SK-N-MC (cell line): ENCODE results near the gene AP2B1.

Experiments used
- EZH2 ChIP-seq: fragments of 200-600 bp; sonication (generic); IDR thresholded peaks from one replicate; pipeline ENCODE4 v1.6.1; 2017; ENCODE audit warnings: antibody characterized with exemption
- POLR2AphosphoS5 ChIP-seq: IDR thresholded peaks from 2 replicates; pipeline ENCODE4 v1.6.1; 2012; ENCODE audit warnings: mild to moderate bottlenecking, low read depth, low read length, borderline replicate concordance

GRCh38 chr17:35742496-35742895, 155.4 kb downstream of the AP2B1 start:
- TF ChIP-seq EZH2 (no peak), POLR2AphosphoS5 (no peak)
